H1 (cell line): ENCODE data around the gene ADGRV1. TPM values are rescaled to one million over a fixed set of nuclear protein-coding genes. Genes with fewer than 3 reads are reported as not detected.
"Not testable (repeated sequence)": the region's sequence is repeated elsewhere in the genome, so short reads cannot be mapped to it uniquely, and the experiment has no call there.

Experiments used
- CTCF ChIA-PET: fragments of 300-600 bp; sonication (Branson Sonifier 250); formaldehyde crosslinking; loops from one replicate; lab custom pipeline; 2021; ENCODE audit not compliant: partially characterized antibody; lab: Charles Lee
- POLR2A ChIA-PET: fragments of 300-600 bp; sonication (Branson Sonifier 250); formaldehyde crosslinking; loops from one replicate; lab custom pipeline; 2021; ENCODE audit warnings: inconsistent platforms; ENCODE audit not compliant: partially characterized antibody; lab: Charles Lee
- DNase-seq, 2 experiments: peaks; one replicate each; pipeline versions ENCODE4 v3.0.0 to v3.0.0-alpha.2; 2010 to 2022; ENCODE audit warnings: low spot score in 2 of 2, low read depth in 1 of 2, mixed read lengths in 1 of 2
- FAIRE-seq: peaks from 2 replicates; lab custom pipeline; 2011; peaks lifted over from hg19 to GRCh38; lab: Jason Lieb, UNC
- H2AFZ ChIP-seq: 2 replicates; pipeline ENCODE4 v1.8.1; 2012; ENCODE audit warnings: low read length, inconsistent platforms
- H2AK5ac ChIP-seq: 2 replicates; pipeline ENCODE4 v1.6.1; 2013; ENCODE audit warnings: low read depth, low read length
- H2BK120ac ChIP-seq: replicated peaks from 2 replicates; pipeline ENCODE3; 2013; ENCODE audit warnings: low read depth, low read length, inconsistent platforms
- H2BK12ac ChIP-seq: 2 replicates; pipeline ENCODE4 v1.6.1; 2013; ENCODE audit warnings: low read depth, low read length
- H2BK15ac ChIP-seq: 2 replicates; pipeline ENCODE4 v1.6.1; 2013; ENCODE audit warnings: low read length
- H2BK20ac ChIP-seq: 2 replicates; pipeline ENCODE4 v1.6.1; 2013; ENCODE audit warnings: low read length
- H2BK5ac ChIP-seq: 2 replicates; pipeline ENCODE4 v1.6.1; 2013; ENCODE audit warnings: low read depth, low read length
- H3K14ac ChIP-seq: 2 replicates; pipeline ENCODE4 v1.6.1; 2013; ENCODE audit warnings: inconsistent platforms; ENCODE audit not compliant: insufficient read length
- H3K18ac ChIP-seq: 2 replicates; pipeline ENCODE4 v1.6.1; 2013; ENCODE audit warnings: low read length; ENCODE audit errors: extremely low read depth
- H3K23ac ChIP-seq: 2 replicates; pipeline ENCODE4 v1.6.1; 2013; ENCODE audit warnings: inconsistent platforms; ENCODE audit not compliant: insufficient read length
- H3K23me2 ChIP-seq: 2 replicates; pipeline ENCODE4 v1.6.1; 2013; ENCODE audit warnings: low read depth, low read length
- H3K27ac ChIP-seq: 2 replicates; pipeline ENCODE4 v1.6.1; 2011; ENCODE audit warnings: low read depth, low read length, inconsistent platforms
- H3K27me3 ChIP-seq, 4 experiments: replicated peaks in 1 of 4; 1 replicate in 1 of 4; 2 replicates in 3 of 4; pipeline versions ENCODE4 v1.6.1 to v1.8.1; 2011 to 2013; ENCODE audit warnings: low read length in 3 of 4, mild to moderate bottlenecking in 3 of 4, inconsistent platforms in 2 of 4, mixed read lengths in 2 of 4, moderate library complexity in 1 of 4; ENCODE audit not compliant: control insufficient read depth in 3 of 4, insufficient read depth in 3 of 4; ENCODE audit errors: extremely low read depth in 1 of 4
- H3K36me3 ChIP-seq, 4 experiments: 2 replicates each; pipeline versions ENCODE4 v1.6.1 to v1.8.1; 2011 to 2013; ENCODE audit warnings: mild to moderate bottlenecking in 4 of 4, low read length in 3 of 4, moderate library complexity in 2 of 4, control low read depth in 1 of 4, inconsistent platforms in 1 of 4; ENCODE audit not compliant: insufficient read depth in 4 of 4, control insufficient read depth in 2 of 4
- H3K4ac ChIP-seq: replicated peaks from 2 replicates; pipeline ENCODE3; 2013; ENCODE audit warnings: low read length, low read depth, mixed read lengths, inconsistent platforms; ENCODE audit not compliant: insufficient read length
- H3K4me1 ChIP-seq, 4 experiments: replicated peaks in 1 of 4; 1 replicate in 1 of 4; 2 replicates in 3 of 4; pipeline versions ENCODE4 v1.6.1 to v1.8.1; 2011 to 2013; ENCODE audit warnings: low read length in 3 of 4, inconsistent platforms in 2 of 4, mixed read lengths in 1 of 4; ENCODE audit not compliant: insufficient read depth in 4 of 4, control insufficient read depth in 3 of 4
- H3K4me2 ChIP-seq, 2 experiments: 2 replicates each; pipeline versions ENCODE4 v1.6.1 to v1.8.1; 2011 to 2013; ENCODE audit warnings: low read depth in 2 of 2, low read length in 2 of 2, control low read depth in 1 of 2, inconsistent platforms in 1 of 2, mild to moderate bottlenecking in 1 of 2; ENCODE audit not compliant: insufficient read depth in 1 of 2
- H3K4me3 ChIP-seq, 4 experiments: fragments of 200-600, 300-600 bp in 1 of 4; sonication (generic), shearing (Covaris generic), sonication (Bioruptor Twin) in 1 of 4; 2 replicates each; pipeline versions ENCODE4 v1.5.1 to v1.8.1; 2011 to 2016; ENCODE audit warnings: low read length in 4 of 4, low read depth in 3 of 4, control low read depth in 2 of 4, inconsistent platforms in 2 of 4, mild to moderate bottlenecking in 2 of 4, mixed read lengths in 1 of 4, moderate library complexity in 1 of 4; ENCODE audit not compliant: insufficient read depth in 2 of 4; ENCODE audit errors: extremely low read depth in 1 of 4
- H3K56ac ChIP-seq: replicated peaks from 2 replicates; pipeline ENCODE3; 2013; ENCODE audit warnings: low read depth, mild to moderate bottlenecking, mixed read lengths, low read length, inconsistent platforms; ENCODE audit not compliant: insufficient read length
- H3K79me1 ChIP-seq: 2 replicates; pipeline ENCODE4 v1.6.1; 2013; ENCODE audit warnings: low read depth, low read length, control low read depth
- H3K79me2 ChIP-seq, 2 experiments: 2 replicates each; pipeline versions ENCODE4 v1.6.1 to v1.8.1; 2012 to 2013; ENCODE audit warnings: low read length in 2 of 2, mild to moderate bottlenecking in 2 of 2, inconsistent platforms in 1 of 2; ENCODE audit not compliant: insufficient read depth in 2 of 2, control insufficient read depth in 1 of 2
- H3K9ac ChIP-seq, 4 experiments: replicated peaks in 1 of 4; 1 replicate in 1 of 4; 2 replicates in 3 of 4; pipeline versions ENCODE4 v1.6.1 to v1.8.1; 2011 to 2013; ENCODE audit warnings: low read depth in 3 of 4, low read length in 3 of 4, control low read depth in 2 of 4, mild to moderate bottlenecking in 2 of 4, moderate library complexity in 2 of 4, inconsistent platforms in 1 of 4; ENCODE audit errors: extremely low read depth in 1 of 4
- H3K9me3 ChIP-seq, 2 experiments: 2 replicates each; pipeline versions ENCODE4 v1.6.1 to v1.8.1; 2012 to 2013; ENCODE audit warnings: mild to moderate bottlenecking in 2 of 2, moderate library complexity in 2 of 2, control low read depth in 1 of 2, inconsistent platforms in 1 of 2, low read depth in 1 of 2, low read length in 1 of 2, mixed read lengths in 1 of 2; ENCODE audit not compliant: insufficient read depth in 2 of 2
- H4K20me1 ChIP-seq, 2 experiments: replicated peaks in 1 of 2; 2 replicates each; pipeline versions ENCODE3 to v1.8.1; 2011 to 2013; ENCODE audit warnings: inconsistent platforms in 2 of 2, low read length in 2 of 2, mild to moderate bottlenecking in 1 of 2; ENCODE audit not compliant: insufficient read depth in 2 of 2, control insufficient read depth in 1 of 2
- H4K5ac ChIP-seq: 2 replicates; pipeline ENCODE4 v1.6.1; 2013; ENCODE audit warnings: low read length, low read depth, mixed read lengths, inconsistent platforms; ENCODE audit not compliant: insufficient read length
- H4K8ac ChIP-seq: 2 replicates; pipeline ENCODE4 v1.8.0; 2013; ENCODE audit warnings: mild to moderate bottlenecking, moderate library complexity, low read length, inconsistent platforms; ENCODE audit not compliant: insufficient read depth; ENCODE audit errors: extremely low read depth
- H4K91ac ChIP-seq: replicated peaks from 2 replicates; pipeline ENCODE3; 2013; ENCODE audit warnings: low read length, mixed read lengths, inconsistent platforms; ENCODE audit not compliant: insufficient read length
- WGBS, 2 experiments: shearing (Covaris generic) in 1 of 2; methylation state at CpG; one replicate each; pipeline versions ENCODE4 v1.1.6 to v1.1.7; 2013 to 2015; ENCODE audit warnings: low lambda C conversion rate in 2 of 2, mixed read lengths in 2 of 2, inconsistent platforms in 1 of 2, low coverage in 1 of 2, missing lambda C conversion rate in 1 of 2; ENCODE audit not compliant: insufficient replicate concordance in 2 of 2, insufficient coverage in 1 of 2, insufficient read length in 1 of 2; ENCODE audit errors: extremely low coverage in 1 of 2, missing lambda C conversion rate in 1 of 2; 5-methylcytosine and 5-hydroxymethylcytosine counted together
- polyA plus RNA-seq, 7 experiments: library from polyadenylated mRNA; depleted of rRNA in 3 of 7; stranded (reverse) in 5 of 7; unstranded in 2 of 7; fragments of >200 nt in 5 of 7; fragments of 200-250 nt in 2 of 7; gene quantifications; 1 replicate in 5 of 7; 2 replicates in 1 of 7; 4 replicates in 1 of 7; pipeline versions ENCODE4 v1.2.1 to v1.2.3, GENCODE V29; 2011 to 2013; ENCODE audit warnings: missing spikeins in 2 of 7, mixed read lengths in 2 of 7
- total RNA-seq: library from RNA; stranded (reverse); fragmentation: NEBNext Ultra II Directional; extraction: Animal tissue kit (Norgen Biotek cat#: 25700); gene quantifications from 2 replicates; pipeline ENCODE4 v1.2.1, GENCODE V29; 2021

Gene ADGRV1
- total and polyA plus RNA-seq, 2 of the 8 experiments (the other 6 are each of a cell fraction or from before 2014, with no cell fraction given), result 53.1 to 62.2 TPM

GRCh38 chr5:90796919-90797318 lies 238.3 kb downstream of the ADGRV1 start:
- H3K4me1 ChIP-seq, H3K56ac ChIP-seq, FAIRE-seq, H3K79me2 ChIP-seq, H3K27ac ChIP-seq, H4K20me1 ChIP-seq, POLR2A ChIA-PET, H3K27me3 ChIP-seq, H3K9ac ChIP-seq, H2BK15ac ChIP-seq, H3K4ac ChIP-seq, H2BK120ac ChIP-seq, H2AK5ac ChIP-seq, DNase-seq, H2AFZ ChIP-seq, H4K8ac ChIP-seq, H3K4me3 ChIP-seq, H3K18ac ChIP-seq, H4K91ac ChIP-seq, H3K23ac ChIP-seq, H2BK12ac ChIP-seq, H3K23me2 ChIP-seq, H3K14ac ChIP-seq, H2BK20ac ChIP-seq, H3K79me1 ChIP-seq, H2BK5ac ChIP-seq, H3K4me2 ChIP-seq, H4K5ac ChIP-seq: not testable (repeated sequence)
- 100% methylated on average over 2 of the region's 2 CpGs; no CpG with 5 or more reads in 1 of the 2 experiments for WGBS, 2 experiments
- Histone ChIP-seq H3K36me3 (peaks cover 7 to 42% (median 33%) of the 10 kb centered on the region in 4 experiments), H3K9me3 (peaks cover 24 to 27% of the 10 kb centered on the region in 2 experiments)
- CTCF ChIA-PET, result interaction anchor here (4.5 kb wide), 1 partner anchor 13 kb away, joined by 22 read pairs; no protein-coding TSS in a partner anchor

GRCh38 chr5:90800082-90800481 lies 241.5 kb downstream of the ADGRV1 start:
- DNase-seq, H3K23me2 ChIP-seq, H3K14ac ChIP-seq, H3K4me2 ChIP-seq, H3K4ac ChIP-seq, FAIRE-seq, H4K20me1 ChIP-seq, POLR2A ChIA-PET, H3K9ac ChIP-seq, H4K8ac ChIP-seq, H3K4me3 ChIP-seq, H3K18ac ChIP-seq, H4K5ac ChIP-seq, H3K79me2 ChIP-seq, H2AFZ ChIP-seq, H2BK5ac ChIP-seq, H3K27me3 ChIP-seq, H4K91ac ChIP-seq, H3K23ac ChIP-seq, H3K79me1 ChIP-seq, H3K4me1 ChIP-seq, H2BK12ac ChIP-seq, H2BK20ac ChIP-seq, H2BK15ac ChIP-seq, H3K56ac ChIP-seq, H2BK120ac ChIP-seq, H3K27ac ChIP-seq, H2AK5ac ChIP-seq: not testable (repeated sequence)
- H3K36me3 ChIP-seq, result peaks cover 1 to 19% (median 6%) of the 10 kb centered on the region in 4 experiments; a peak in 5 of 8 replicates
- WGBS, 2 experiments, result 100% methylated on average over 1 of the region's 1 CpG; no CpG with 5 or more reads in 1 of the 2 experiments
- CTCF ChIA-PET, result interaction anchor here (1.1 kb wide), 1 partner anchor 39 kb away, joined by 3 read pairs; no protein-coding TSS in a partner anchor
- H3K9me3 ChIP-seq, result peaks cover 11 to 16% of the 10 kb centered on the region in 2 experiments; a peak in 3 of 4 replicates
